IMR-90 (cell line): ENCODE results near the gene ERGIC1. TPM values are rescaled to one million over a fixed set of nuclear protein-coding genes. Genes with fewer than 3 reads are reported as not detected.

Source experiments
- ATAC-seq: fragments of 200-7000 bp; cut with Tn5 transposase; 2 replicates; pipeline ENCODE4 v1.9.1; 2020; ENCODE audit warnings: low read depth, mild to moderate bottlenecking, moderate library complexity
- BruUV-seq: library from RNA; stranded (reverse); fragments of 400-500 nt; replicated peaks from 2 replicates; lab custom pipeline; 2021; lab: Mats Ljungman, UMichigan
- CTCF ChIA-PET: fragments of 300-600 bp; formaldehyde crosslinking; extraction: SDS; loops from one replicate; lab custom pipeline; 2021; ENCODE audit warnings: antibody characterized with exemption; lab: Yijun Ruan, JAX
- POLR2A ChIA-PET: fragments of 300-600 bp; sonication (Branson Sonifier 250); formaldehyde crosslinking; loops from one replicate; lab custom pipeline; 2022; ENCODE audit warnings: antibody characterized with exemption; ENCODE audit not compliant: unreplicated experiment; lab: Charles Lee
- DNase-seq: peaks from one replicate; pipeline ENCODE4 v3.0.0; 2013
- H2AFZ ChIP-seq: replicated peaks from 2 replicates; pipeline ENCODE3; 2013; ENCODE audit warnings: low read length, mild to moderate bottlenecking; ENCODE audit not compliant: poor library complexity
- H2AK5ac ChIP-seq: 2 replicates; pipeline ENCODE4 v1.6.1; 2013; ENCODE audit warnings: low read depth, low read length, inconsistent platforms
- H2AK9ac ChIP-seq: replicated peaks from 2 replicates; pipeline ENCODE3; 2013; ENCODE audit warnings: mild to moderate bottlenecking, low read depth, low read length, moderate library complexity; ENCODE audit not compliant: poor library complexity
- H2BK120ac ChIP-seq: 2 replicates; pipeline ENCODE4 v1.6.1; 2013; ENCODE audit warnings: low read depth, low read length, inconsistent platforms
- H2BK15ac ChIP-seq: 3 replicates; pipeline ENCODE4 v1.6.1; 2013; ENCODE audit warnings: low read depth, low read length, inconsistent platforms
- H2BK20ac ChIP-seq: 2 replicates; pipeline ENCODE4 v1.6.1; 2013; ENCODE audit warnings: low read depth, mild to moderate bottlenecking, inconsistent platforms, low read length, moderate library complexity
- H2BK5ac ChIP-seq: 2 replicates; pipeline ENCODE4 v1.6.1; 2013; ENCODE audit warnings: mild to moderate bottlenecking, low read depth, low read length, inconsistent platforms; ENCODE audit not compliant: poor library complexity, severe bottlenecking
- H3K14ac ChIP-seq: replicated peaks from 2 replicates; pipeline ENCODE4 v1.6.1; 2013; ENCODE audit warnings: low read depth, low read length, inconsistent platforms
- H3K18ac ChIP-seq: 2 replicates; pipeline ENCODE4 v1.6.1; 2013; ENCODE audit warnings: low read depth, low read length, control low read depth
- H3K23ac ChIP-seq: 2 replicates; pipeline ENCODE4 v1.6.1; 2013; ENCODE audit warnings: low read depth, low read length, inconsistent platforms
- H3K27ac ChIP-seq: 2 replicates; pipeline ENCODE4 v1.5.1; 2013; ENCODE audit warnings: mild to moderate bottlenecking, control low read depth, low read length; ENCODE audit not compliant: insufficient read depth
- H3K27me3 ChIP-seq: 2 replicates; pipeline ENCODE4 v1.6.1; 2013; ENCODE audit warnings: low read length; ENCODE audit not compliant: control insufficient read depth, insufficient read depth
- H3K36me3 ChIP-seq: 2 replicates; pipeline ENCODE4 v1.6.1; 2013; ENCODE audit warnings: low read length, mixed read lengths; ENCODE audit not compliant: control insufficient read depth, insufficient read depth
- H3K4ac ChIP-seq: 2 replicates; pipeline ENCODE4 v1.6.1; 2013; ENCODE audit warnings: low read depth, low read length, inconsistent platforms
- H3K4me1 ChIP-seq: 2 replicates; pipeline ENCODE4 v1.6.1; 2013; ENCODE audit warnings: low read length, mixed read lengths; ENCODE audit not compliant: control insufficient read depth, insufficient read depth
- H3K4me2 ChIP-seq: 2 replicates; pipeline ENCODE4 v1.6.1; 2013; ENCODE audit warnings: low read depth, mild to moderate bottlenecking, control low read depth, low read length, moderate library complexity
- H3K4me3 ChIP-seq: 2 replicates; pipeline ENCODE4 v1.5.1; 2013; ENCODE audit warnings: low read depth, mild to moderate bottlenecking, control low read depth, low read length, moderate library complexity; ENCODE audit not compliant: insufficient read depth
- H3K56ac ChIP-seq: 2 replicates; pipeline ENCODE4 v1.6.1; 2013; ENCODE audit warnings: low read length, inconsistent platforms; ENCODE audit not compliant: insufficient read depth; ENCODE audit errors: extremely low read depth
- H3K79me1 ChIP-seq, 2 experiments: 2 replicates each; pipeline ENCODE4 v1.6.1; 2013; ENCODE audit warnings: low read length in 2 of 2, inconsistent platforms in 1 of 2, low read depth in 1 of 2
- H3K9ac ChIP-seq: 2 replicates; pipeline ENCODE4 v1.6.1; 2013; ENCODE audit warnings: low read depth, low read length, control low read depth
- H3K9me1 ChIP-seq: 2 replicates; pipeline ENCODE4 v1.6.1; 2013; ENCODE audit warnings: low read length, inconsistent platforms; ENCODE audit not compliant: insufficient read depth
- H3K9me3 ChIP-seq: 2 replicates; pipeline ENCODE4 v1.6.1; 2013; ENCODE audit warnings: low read length; ENCODE audit not compliant: control insufficient read depth, insufficient read depth
- H4K20me1 ChIP-seq: 2 replicates; pipeline ENCODE4 v1.6.1; 2013; ENCODE audit warnings: low read length, inconsistent platforms; ENCODE audit not compliant: insufficient read depth
- H4K5ac ChIP-seq: 2 replicates; pipeline ENCODE4 v1.6.1; 2013; ENCODE audit warnings: mild to moderate bottlenecking, low read depth, low read length, control low read depth
- H4K8ac ChIP-seq, 2 experiments: 2 replicates each; pipeline ENCODE4 v1.6.1; 2013; ENCODE audit warnings: low read depth in 2 of 2, low read length in 2 of 2, control low read depth in 1 of 2, inconsistent platforms in 1 of 2
- H4K91ac ChIP-seq: 2 replicates; pipeline ENCODE4 v1.6.1; 2013; ENCODE audit warnings: low read depth, low read length, inconsistent platforms; ENCODE audit not compliant: insufficient read depth
- FOS ChIP-seq: fragments of 150-350 bp; IDR thresholded peaks from 2 replicates; pipeline ENCODE4 v1.6.1; 2016; ENCODE audit warnings: low read depth, low read length
- RCOR1 ChIP-seq: IDR thresholded peaks from 2 replicates; pipeline ENCODE4 v1.6.1; 2012; ENCODE audit warnings: mild to moderate bottlenecking, low read length, improper control_type of control experiment; ENCODE audit not compliant: insufficient replicate concordance
- WGBS, 2 experiments: methylation state at CpG; one replicate each; pipeline versions ENCODE4 v1.1.5 to v1.1.7; 2013; ENCODE audit warnings: missing lambda C conversion rate in 2 of 2; ENCODE audit not compliant: insufficient read length in 1 of 2; ENCODE audit errors: extremely low coverage in 2 of 2; 5-methylcytosine and 5-hydroxymethylcytosine counted together
- dilution Hi-C: fragments of 300-500 bp; cut with HindIII; formaldehyde crosslinking; loops from one replicate; pipeline ENCODE4 v1.14.3; 2018; ENCODE audit warnings: low sequenced_read_pairs; ENCODE audit not compliant: unreplicated experiment
- in situ Hi-C: fragments of 300-500 bp; cut with MboI; formaldehyde crosslinking; loops from 3 replicates; pipeline ENCODE4 v1.14.3; 2019; ENCODE audit warnings: low sequenced_read_pairs, inconsistent platforms, mixed read lengths
- intact Hi-C: fragments of 100-400 bp; cut with micrococcal nuclease; formaldehyde crosslinking; loops from 2 replicates; pipeline ENCODE4 v1.10.0; 2022
- polyA plus RNA-seq, 3 experiments: library from polyadenylated mRNA; depleted of rRNA; stranded (reverse); fragments of >200 nt; gene quantifications; 2 replicates each; pipeline ENCODE4 v1.2.3, GENCODE V29; 2012; ENCODE audit warnings: low replicate concordance in 1 of 3
- total RNA-seq: library from RNA; depleted of rRNA; stranded (reverse); fragments of >200 nt; gene quantifications from 2 replicates; pipeline ENCODE4 v1.2.3, GENCODE V29; 2012

The ERGIC1 gene
- total and polyA plus RNA-seq, 2 of the 4 experiments (the other 2 are of a cell fraction) = 134 to 192 TPM

- WGBS, 2 experiments = 100% methylated on average over 3 of the region's 5 CpGs; no CpG with 5 or more reads in 1 of the 2 experiments
- no peak overlapping the region for H2AFZ ChIP-seq
- H2BK20ac ChIP-seq = no peak overlapping the region
- in situ Hi-C loops (no loop called here), dilution Hi-C loops (no loop called here), intact Hi-C loops (no loop called here)
- CTCF ChIA-PET = no interaction called here
- H3K4ac ChIP-seq = no peak overlapping the region
- H3K4me2 ChIP-seq = no peak overlapping the region
- no peak for DNase-seq
- H4K8ac ChIP-seq = no peak overlapping the region
- no peaks in the 10 kb centered on the region for H3K9me3 ChIP-seq
- H3K27me3 ChIP-seq = no peaks in the 10 kb centered on the region
- H3K36me3 ChIP-seq = peaks cover 11% of the 10 kb centered on the region
- no peak overlapping the region for H3K18ac ChIP-seq
- no peak overlapping the region for H2AK9ac ChIP-seq
- BruUV-seq = no TSS peak
- peaks cover 43% of the 10 kb centered on the region for H4K20me1 ChIP-seq
- H3K4me1 ChIP-seq = peaks cover 13% of the 10 kb centered on the region
- no peak overlapping the region for H3K4me3 ChIP-seq
- peaks cover 37% of the 10 kb centered on the region for H3K9me1 ChIP-seq
- H4K91ac ChIP-seq = no peak overlapping the region
- peaks cover 11 to 91% of the 10 kb centered on the region in 2 experiments; a peak in 3 of 4 replicates for H3K79me1 ChIP-seq
- H2BK120ac ChIP-seq = no peak overlapping the region
- H3K9ac ChIP-seq = no peak overlapping the region
- ATAC-seq = no peak
- no peak overlapping the region for H4K5ac ChIP-seq
- no peak overlapping the region for H3K27ac ChIP-seq
- no peak for TF ChIP-seq RCOR1
- TF ChIP-seq FOS = no peak
- POLR2A ChIA-PET = no interaction called here
- H3K23ac ChIP-seq = no peak overlapping the region
- no peak overlapping the region for H2BK5ac ChIP-seq
- no peak overlapping the region for H3K56ac ChIP-seq
- H3K14ac ChIP-seq = no peak overlapping the region
- H2AK5ac ChIP-seq = no peak overlapping the region
- no peak overlapping the region for H2BK15ac ChIP-seq
These were observed 11.5 kb downstream of the ERGIC1 start for GRCh38 chr5:172845576-172845975.
